Right atrium auricular region (tissue), 2 donors: ENCODE data around the gene TEX52. TPM values are rescaled to one million over a fixed set of nuclear protein-coding genes. Genes with fewer than 3 reads are reported as not detected.

Source experiments
- DNase-seq: peaks from one replicate; pipeline ENCODE4 v3.0.0-alpha.2; 2019; ENCODE audit warnings: low spot score
- H3K27ac ChIP-seq, 2 donors: fragments of 200-600 bp; sonication (generic); 1 replicate in 1 of 2; 2 replicates in 1 of 2; pipeline ENCODE4 v1.5.1; 2016 to 2019
- H3K27me3 ChIP-seq, 2 donors: fragments of 200-600 bp; sonication (generic); one replicate each; pipeline versions ENCODE4 v1.5.1 to v1.6.0; 2017 to 2019
- H3K36me3 ChIP-seq: fragments of 200-600 bp; sonication (generic); one replicate; pipeline ENCODE4 v1.5.1; 2016
- H3K4me1 ChIP-seq, 2 donors: fragments of 200-600 bp; sonication (generic); one replicate each; pipeline versions ENCODE4 v1.5.1 to v1.6.0; 2017 to 2019
- H3K4me3 ChIP-seq, 2 donors: fragments of 200-600 bp; sonication (generic); 1 replicate in 1 of 2; 2 replicates in 1 of 2; pipeline ENCODE4 v1.5.1; 2017 to 2019; ENCODE audit warnings: mild to moderate bottlenecking in 1 of 2, moderate library complexity in 1 of 2
- H3K9me3 ChIP-seq, 2 donors: fragments of 200-600 bp; sonication (generic); one replicate each; pipeline ENCODE4 v1.5.1; 2019
- CTCF ChIP-seq, 2 donors: fragments of 200-600 bp; sonication (generic); IDR thresholded peaks; one replicate each; pipeline ENCODE4 v1.5.1; 2019; ENCODE audit warnings: antibody characterized with exemption in 2 of 2
- total RNA-seq, 2 donors: library from RNA; depleted of rRNA; stranded (reverse); fragments of >200 nt; gene quantifications; one replicate each; pipeline ENCODE4 v1.1.0, GENCODE V29; 2016

TEX52 gene
- total RNA-seq, result not detected

- Histone ChIP-seq H3K27ac (no peak within 1 kb of the TSS), H3K4me3 (no peak within 1 kb of the TSS), H3K36me3 (no peaks in the 10 kb centered on the region), H3K9me3 (no peaks in the 10 kb centered on the region), H3K4me1 (peaks cover 0 to 9% of the 10 kb centered on the region in 2 donors), H3K27me3 (no peaks in the 10 kb centered on the region)
- no peak for TF ChIP-seq CTCF (IDR thresholded peaks at IDR 0.05)
- DNase-seq, result no peak
These were observed at the start of gene TEX52 for GRCh38 chr12:2857021-2857431. Gene TEX52 (minus strand): TSS chr12:2857039. CDS start chr12:2857026, 13 bp downstream.

GRCh38 chr12:2904260-2904659 lies 47.4 kb upstream of the TEX52 start:
- DNase-seq, result no peak
- Histone ChIP-seq H3K9me3 (no peaks in the 10 kb centered on the region), H3K27me3 (no peaks in the 10 kb centered on the region), H3K4me1 (peaks cover 0 to 8% of the 10 kb centered on the region in 2 donors), H3K4me3 (no peak overlapping the region), H3K36me3 (peaks cover 4% of the 10 kb centered on the region), H3K27ac (no peak overlapping the region)
- TF ChIP-seq CTCF (IDR thresholded peaks at IDR 0.05), result no peak

GRCh38 chr12:2902272-2902880 lies 45.5 kb upstream of the TEX52 start:
- Histone ChIP-seq H3K4me1 (peaks cover 0 to 8% of the 10 kb centered on the region in 2 donors), H3K36me3 (no peaks in the 10 kb centered on the region), H3K9me3 (no peaks in the 10 kb centered on the region), H3K4me3 (no peak overlapping the region), H3K27me3 (no peaks in the 10 kb centered on the region), H3K27ac (peak overlapping the region; percentile 20 to 46)
- no peak for TF ChIP-seq CTCF (IDR thresholded peaks at IDR 0.05)
- DNase-seq, result no peak

GRCh38 chr12:2900642-2901041 lies 43.8 kb upstream of the TEX52 start:
- H3K4me1 ChIP-seq, result peaks cover 0 to 17% of the 10 kb centered on the region in 2 donors
- no peak overlapping the region for H3K27ac ChIP-seq
- H3K27me3 ChIP-seq, result no peaks in the 10 kb centered on the region

GRCh38 chr12:2897418-2897817 lies 40.6 kb upstream of the TEX52 start:
- Histone ChIP-seq H3K4me3 (no peak overlapping the region), H3K36me3 (no peaks in the 10 kb centered on the region), H3K4me1 (peaks cover 0 to 31% of the 10 kb centered on the region in 2 donors), H3K27me3 (no peaks in the 10 kb centered on the region), H3K9me3 (no peaks in the 10 kb centered on the region), H3K27ac (no peak overlapping the region)
- TF ChIP-seq CTCF (IDR thresholded peaks at IDR 0.05), result no peak
- no peak for DNase-seq

More at GRCh38 chr12:2900642-2901041, 43.8 kb upstream of the TEX52 start:
- TF ChIP-seq CTCF (IDR thresholded peaks at IDR 0.05), result no peak
- no peaks in the 10 kb centered on the region for H3K36me3 ChIP-seq
- no peak overlapping the region for H3K4me3 ChIP-seq
- no peaks in the 10 kb centered on the region for H3K9me3 ChIP-seq
- DNase-seq, result no peak

GRCh38 chr12:2895511-2895910 lies 38.7 kb upstream of the TEX52 start:
- H3K4me1 ChIP-seq, result peaks cover 0 to 33% of the 10 kb centered on the region in 2 donors
- no peak overlapping the region for H3K4me3 ChIP-seq
- H3K36me3 ChIP-seq, result no peaks in the 10 kb centered on the region
- no peak for DNase-seq
- H3K9me3 ChIP-seq, result no peaks in the 10 kb centered on the region
- H3K27ac ChIP-seq, result peak overlapping the region in 1 of 2 donors; percentile 42
- no peak for TF ChIP-seq CTCF (IDR thresholded peaks at IDR 0.05)
- H3K27me3 ChIP-seq, result no peaks in the 10 kb centered on the region
